HFF-Myc (cell line): ENCODE results near the gene SCAF11.

Experiments
- DNase-seq: peaks from one replicate; pipeline ENCODE4 v3.0.0-alpha.2; 2011; ENCODE audit warnings: low read depth; ENCODE audit errors: extremely low read depth
- H3K4me3 ChIP-seq: replicated peaks from 2 replicates; pipeline ENCODE4 v1.5.1; 2011; ENCODE audit warnings: low read depth, mild to moderate bottlenecking, control low read depth, low read length
- TF ChIP-seq, protein P1 (sequence below): IDR thresholded peaks from 2 replicates; pipeline ENCODE4 v1.5.1; 2012; ENCODE audit warnings: mild to moderate bottlenecking, low read depth, low read length, control low read depth; ENCODE audit errors: missing control alignments

Gene SCAF11

DNA sequence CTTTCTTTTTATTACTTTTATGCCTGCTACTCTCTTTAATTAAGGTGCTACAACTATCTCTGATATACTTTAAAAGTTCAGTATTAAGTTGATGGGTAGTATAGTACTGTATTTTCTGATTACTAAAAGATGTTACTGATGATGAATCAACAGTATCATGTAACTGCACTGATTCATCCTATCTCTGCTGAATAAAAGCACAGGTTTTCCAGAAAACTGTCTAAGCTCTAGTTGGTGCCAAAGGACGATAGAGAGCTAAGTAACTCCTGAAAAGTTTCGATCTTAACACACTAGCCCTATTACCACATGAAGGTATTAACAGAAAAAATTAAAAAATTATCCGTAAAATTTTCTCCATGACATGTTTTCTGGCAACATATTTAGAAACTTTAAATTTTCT is 2.1 kb downstream of the SCAF11 start:
- peak overlapping the region; percentile 81; the same call in 1 of the 2 replicates for H3K4me3 ChIP-seq

DNA sequence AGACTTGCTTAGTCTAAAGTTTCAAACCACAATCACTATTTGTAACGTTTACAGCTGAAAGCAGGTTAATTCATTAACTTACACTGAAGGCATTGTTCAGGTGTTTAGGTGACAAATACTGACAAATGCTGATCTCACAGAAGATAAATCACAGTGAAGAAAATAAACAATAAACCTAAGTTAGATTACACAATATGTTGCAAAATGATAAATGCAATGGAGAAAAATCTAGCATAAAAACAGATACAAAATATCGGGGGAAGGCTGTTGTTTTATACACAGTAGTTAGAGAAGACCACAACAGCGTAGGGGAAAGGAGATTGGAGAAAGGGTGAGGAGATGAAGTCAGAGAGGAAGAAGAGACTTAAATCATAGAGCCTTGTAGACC is 3.0 kb downstream of the SCAF11 start:
- DNase-seq = no peak
- TF ChIP-seq, protein P1, sequence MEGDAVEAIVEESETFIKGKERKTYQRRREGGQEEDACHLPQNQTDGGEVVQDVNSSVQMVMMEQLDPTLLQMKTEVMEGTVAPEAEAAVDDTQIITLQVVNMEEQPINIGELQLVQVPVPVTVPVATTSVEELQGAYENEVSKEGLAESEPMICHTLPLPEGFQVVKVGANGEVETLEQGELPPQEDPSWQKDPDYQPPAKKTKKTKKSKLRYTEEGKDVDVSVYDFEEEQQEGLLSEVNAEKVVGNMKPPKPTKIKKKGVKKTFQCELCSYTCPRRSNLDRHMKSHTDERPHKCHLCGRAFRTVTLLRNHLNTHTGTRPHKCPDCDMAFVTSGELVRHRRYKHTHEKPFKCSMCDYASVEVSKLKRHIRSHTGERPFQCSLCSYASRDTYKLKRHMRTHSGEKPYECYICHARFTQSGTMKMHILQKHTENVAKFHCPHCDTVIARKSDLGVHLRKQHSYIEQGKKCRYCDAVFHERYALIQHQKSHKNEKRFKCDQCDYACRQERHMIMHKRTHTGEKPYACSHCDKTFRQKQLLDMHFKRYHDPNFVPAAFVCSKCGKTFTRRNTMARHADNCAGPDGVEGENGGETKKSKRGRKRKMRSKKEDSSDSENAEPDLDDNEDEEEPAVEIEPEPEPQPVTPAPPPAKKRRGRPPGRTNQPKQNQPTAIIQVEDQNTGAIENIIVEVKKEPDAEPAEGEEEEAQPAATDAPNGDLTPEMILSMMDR = no peak
- 0 out of 2 replicates have a peak overlapping the region, but pooled peaks have one; percentile 81 for H3K4me3 ChIP-seq

More for the DNA sequence above, 2.1 kb downstream of the SCAF11 start:
- no peak for DNase-seq
- TF ChIP-seq, protein P1 = no peak

DNA sequence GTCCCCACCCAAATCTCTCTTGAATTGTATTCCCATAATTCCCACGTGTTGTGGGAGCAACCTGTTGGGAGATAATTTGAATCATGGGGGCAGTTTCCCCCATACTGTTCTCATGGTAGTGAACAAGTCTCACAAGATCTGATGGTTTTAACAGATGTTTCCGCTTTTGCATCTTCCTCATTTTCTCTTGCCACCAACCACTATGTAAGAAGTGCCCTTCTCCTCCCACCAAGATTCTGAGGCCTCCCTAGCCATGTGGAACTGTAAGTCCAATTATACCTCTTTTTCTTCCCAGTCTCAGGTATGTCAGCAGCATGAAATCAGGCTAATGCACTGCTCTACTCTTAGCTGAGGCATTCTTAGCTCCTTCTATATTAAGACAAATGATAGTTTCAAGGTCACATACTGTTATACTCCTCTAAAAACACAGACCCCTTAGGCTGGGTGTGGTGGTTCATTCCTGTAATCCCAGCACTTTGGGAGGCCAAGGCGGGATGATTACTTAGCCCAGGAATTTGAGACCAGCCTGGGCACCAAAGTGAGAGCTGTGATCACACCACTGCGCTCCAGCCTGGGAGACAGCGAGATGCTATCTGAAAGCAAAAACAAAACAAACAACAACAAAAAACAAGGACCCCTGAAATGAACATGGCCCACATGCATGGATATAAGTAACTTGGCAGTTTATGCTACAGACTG is 3.6 kb downstream of the SCAF11 start:
- H3K4me3 ChIP-seq = no peak overlapping the region
- DNase-seq = no peak
- TF ChIP-seq, protein P1 = no peak

DNA sequence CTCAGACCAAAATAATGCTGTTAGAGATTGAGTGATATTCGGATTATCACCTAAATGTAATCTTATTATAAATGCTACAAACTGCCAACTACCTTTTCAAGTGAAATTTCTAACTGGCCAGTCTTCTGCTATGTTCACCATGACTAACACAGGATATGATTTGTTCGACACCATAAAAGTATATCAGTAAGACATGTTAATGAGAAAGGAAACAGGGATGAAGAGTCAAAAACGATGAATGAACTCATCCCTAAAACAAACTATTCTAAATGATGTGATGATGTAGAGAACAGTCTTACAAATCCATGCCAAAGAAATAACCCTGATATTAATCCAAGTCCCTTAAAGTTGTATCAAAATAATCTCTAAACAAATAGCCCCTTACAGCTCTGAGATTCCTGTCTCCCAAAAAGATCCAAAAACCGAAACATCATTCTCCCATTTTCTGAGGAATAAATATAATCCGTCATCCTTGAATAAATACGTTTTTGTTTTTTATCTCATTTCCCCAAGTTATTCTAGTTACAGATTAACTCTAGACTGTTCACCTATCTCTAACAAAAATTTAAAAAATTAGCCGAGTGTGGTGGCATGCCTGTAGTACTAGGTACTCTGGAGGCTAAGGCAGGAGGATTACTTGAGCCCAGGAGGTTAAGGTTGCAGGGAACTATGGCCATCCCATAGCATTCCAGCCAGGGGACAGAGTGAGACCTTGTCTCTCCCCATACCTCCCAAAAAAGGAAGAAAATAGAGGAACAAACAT is 9.1 kb downstream of the SCAF11 start:
- H3K4me3 ChIP-seq = no peak overlapping the region
- no peak for DNase-seq

DNA sequence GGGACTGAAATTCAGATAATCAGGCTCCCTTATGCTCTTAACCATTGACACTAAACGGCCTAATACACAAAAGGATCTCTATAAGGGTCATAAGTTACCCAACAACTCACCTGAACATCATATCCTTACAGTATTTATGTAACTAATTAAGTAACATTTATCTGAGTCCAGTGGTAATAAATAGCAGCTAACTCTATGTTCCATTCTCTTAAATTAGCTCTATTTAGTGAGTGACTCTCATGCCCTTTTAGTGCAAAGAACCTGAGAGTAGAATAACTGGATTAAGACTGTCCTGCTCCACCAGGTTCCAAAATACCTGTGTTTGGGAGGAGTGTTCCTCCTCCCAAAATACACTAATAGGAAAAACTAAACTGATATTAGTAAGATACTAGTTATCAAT is 9.8 kb downstream of the SCAF11 start:
- no peak for DNase-seq
- TF ChIP-seq, protein P1 = no peak
- no peak overlapping the region for H3K4me3 ChIP-seq

More for the DNA sequence above, 9.1 kb downstream of the SCAF11 start:
- TF ChIP-seq, protein P1 = no peak

DNA sequence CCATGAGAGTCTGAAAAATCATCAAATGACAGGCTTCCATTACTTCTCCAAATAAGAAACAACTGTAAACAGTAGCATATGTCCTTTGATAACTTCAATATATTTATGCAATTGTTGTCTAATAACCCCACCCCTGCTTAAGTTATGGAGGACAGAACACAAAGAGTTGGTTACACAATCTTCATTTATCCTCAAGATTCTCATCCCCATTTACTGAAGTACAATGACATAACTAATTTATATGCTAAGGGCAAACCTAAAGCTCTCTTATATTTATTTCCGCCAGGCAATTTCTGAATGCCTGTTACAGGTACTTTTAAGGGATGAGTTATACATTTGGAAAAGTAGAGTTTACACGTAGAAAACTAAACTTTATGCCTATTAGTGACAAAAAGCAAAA is 12.3 kb downstream of the SCAF11 start:
- no peak overlapping the region for H3K4me3 ChIP-seq
- TF ChIP-seq, protein P1 = no peak
- DNase-seq = no peak

DNA sequence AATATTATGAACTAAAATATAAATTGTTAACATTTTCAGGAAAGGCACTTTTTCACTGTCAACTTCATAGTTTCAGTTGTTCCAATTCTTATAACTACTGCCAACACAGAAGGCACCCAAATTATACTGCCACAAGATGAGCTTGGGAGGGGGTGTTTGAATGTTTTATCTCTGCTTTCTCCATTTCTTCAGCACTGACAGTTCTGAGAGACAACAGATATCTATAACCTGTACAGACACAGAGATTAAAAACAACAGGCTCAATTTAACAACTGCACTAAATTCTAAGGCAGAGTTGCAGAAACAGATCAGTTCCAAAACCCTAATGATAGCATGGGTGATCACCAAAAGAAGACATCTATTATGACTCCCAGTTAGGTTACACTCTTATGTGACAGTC is 12.8 kb downstream of the SCAF11 start:
- H3K4me3 ChIP-seq = no peak overlapping the region
- TF ChIP-seq, protein P1 = no peak
- DNase-seq = no peak
